Caki2 (cell line): ENCODE data around the gene SBF2. TPM values are rescaled to one million over a fixed set of nuclear protein-coding genes. Genes with fewer than 3 reads are reported as not detected.

Source experiments
- total RNA-seq: library from RNA; depleted of rRNA; stranded (reverse); fragments of >200 nt; shearing (Covaris generic); gene quantifications from 2 replicates; pipeline ENCODE4 v1.2.3, GENCODE V29; 2014; ENCODE audit warnings: low replicate concordance; rRNA removed

SBF2 gene
- total RNA-seq, 1 experiment from 2014 or later = 10.1 TPM

Other genes starting within 250 kb of the SBF2 start
- 95.5 and 101 TPM in 2 replicates for gene ADM, start 10.9 kb upstream of the SBF2 start, total RNA-seq
- gene AMPD3, start 161.0 kb upstream of the SBF2 start, total RNA-seq = 3.6 and 11.1 TPM in 2 replicates
- gene RNF141, start 247.0 kb upstream of the SBF2 start, total RNA-seq = 39.5 and 53.7 TPM in 2 replicates